ENCODE results near the gene MRPS11. TPM values are rescaled to one million over a fixed set of nuclear protein-coding genes. Genes with fewer than 3 reads are reported as not detected.

Gene MRPS11
- total and polyA plus RNA-seq, 9 of the 15 experiments (the other 6 are each of a cell fraction or from before 2014, with no cell fraction given): 28.3 to 83.2 (median 53.1) TPM

DNA sequence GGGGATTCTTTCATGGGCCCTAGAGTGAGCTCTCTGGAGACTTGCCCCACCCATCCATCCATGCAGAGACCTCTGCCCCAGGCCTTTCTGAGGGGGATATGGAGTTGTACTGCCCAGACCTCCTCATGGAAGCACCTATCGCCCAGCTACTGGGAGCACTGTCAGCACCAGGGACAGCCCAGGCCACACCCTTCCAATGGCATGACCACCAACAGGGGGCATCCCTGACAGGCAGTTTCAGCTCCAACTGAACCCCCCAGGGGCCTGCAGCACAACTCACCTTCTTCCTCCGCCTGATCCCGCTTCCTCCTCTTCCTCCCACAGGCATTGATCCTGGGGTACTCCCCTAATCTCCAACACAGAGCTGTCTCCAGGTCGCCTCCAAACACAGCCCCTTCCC is 21.8 kb downstream of the MRPS11 start (continued):
- TF ChIP-seq FIP1L1 (IDR thresholded peaks at IDR 0.05; ENCODE audit: low read depth, low read length, poor library complexity, severe bottlenecking) (no peak), TAL1 (IDR thresholded peaks at IDR 0.05) (no peak), ARHGAP35 (IDR thresholded peaks at IDR 0.05; ENCODE audit: partially characterized antibody) (no peak), CBFB (CRISPR knock-in tag; IDR thresholded peaks at IDR 0.05) (no peak), ZZZ3 (IDR thresholded peaks at IDR 0.05) (no peak), RBM14 (IDR thresholded peaks at IDR 0.05; ENCODE audit: borderline replicate concordance, insufficient read depth, low read depth, low read length) (no peak), MEIS2 (IDR thresholded peaks at IDR 0.05; ENCODE audit: partially characterized antibody) (no peak), BHLHE40 (IDR thresholded peaks at IDR 0.05; ENCODE audit: low read length) (no peak), ZNF431 (CRISPR knock-in tag; IDR thresholded peaks at IDR 0.05) (no peak), SMAD4 (CRISPR knock-in tag; conservative IDR thresholded peaks at IDR 0.05) (no peak), LARP7 (IDR thresholded peaks at IDR 0.05) (no peak), NFXL1 (CRISPR knock-in tag; IDR thresholded peaks at IDR 0.05) (no peak), HDAC3 (IDR thresholded peaks at IDR 0.05; ENCODE audit: borderline replicate concordance, partially characterized antibody) (no peak), SAFB (IDR thresholded peaks at IDR 0.05; ENCODE audit: borderline replicate concordance, low read depth, low read length) (no peak), SMC3 (conservative IDR thresholded peaks at IDR 0.05; ENCODE audit: insufficient read depth, low read depth, low read length) (0 out of 2 replicates have a peak, but pooled peaks have one; percentile 16), ZNF41 (CRISPR knock-in tag; conservative IDR thresholded peaks at IDR 0.05) (no peak), NR2C2 (CRISPR knock-in tag; IDR thresholded peaks at IDR 0.05) (no peak), NR2C2 (tag; IDR thresholded peaks at IDR 0.05) (no peak)
- TF ChIP-seq, protein P1, sequence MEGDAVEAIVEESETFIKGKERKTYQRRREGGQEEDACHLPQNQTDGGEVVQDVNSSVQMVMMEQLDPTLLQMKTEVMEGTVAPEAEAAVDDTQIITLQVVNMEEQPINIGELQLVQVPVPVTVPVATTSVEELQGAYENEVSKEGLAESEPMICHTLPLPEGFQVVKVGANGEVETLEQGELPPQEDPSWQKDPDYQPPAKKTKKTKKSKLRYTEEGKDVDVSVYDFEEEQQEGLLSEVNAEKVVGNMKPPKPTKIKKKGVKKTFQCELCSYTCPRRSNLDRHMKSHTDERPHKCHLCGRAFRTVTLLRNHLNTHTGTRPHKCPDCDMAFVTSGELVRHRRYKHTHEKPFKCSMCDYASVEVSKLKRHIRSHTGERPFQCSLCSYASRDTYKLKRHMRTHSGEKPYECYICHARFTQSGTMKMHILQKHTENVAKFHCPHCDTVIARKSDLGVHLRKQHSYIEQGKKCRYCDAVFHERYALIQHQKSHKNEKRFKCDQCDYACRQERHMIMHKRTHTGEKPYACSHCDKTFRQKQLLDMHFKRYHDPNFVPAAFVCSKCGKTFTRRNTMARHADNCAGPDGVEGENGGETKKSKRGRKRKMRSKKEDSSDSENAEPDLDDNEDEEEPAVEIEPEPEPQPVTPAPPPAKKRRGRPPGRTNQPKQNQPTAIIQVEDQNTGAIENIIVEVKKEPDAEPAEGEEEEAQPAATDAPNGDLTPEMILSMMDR (IDR thresholded peaks at IDR 0.05 in 2 of 3, conservative IDR thresholded peaks at IDR 0.05 in 1 of 3; ENCODE audit: insufficient read depth in 2 of 3, low read depth in 1 of 3, low read length in 3 of 3): peak; percentile 26 to 48 (median 30); a peak in 4 of 6 replicates
- TF ChIP-seq, protein P2, sequence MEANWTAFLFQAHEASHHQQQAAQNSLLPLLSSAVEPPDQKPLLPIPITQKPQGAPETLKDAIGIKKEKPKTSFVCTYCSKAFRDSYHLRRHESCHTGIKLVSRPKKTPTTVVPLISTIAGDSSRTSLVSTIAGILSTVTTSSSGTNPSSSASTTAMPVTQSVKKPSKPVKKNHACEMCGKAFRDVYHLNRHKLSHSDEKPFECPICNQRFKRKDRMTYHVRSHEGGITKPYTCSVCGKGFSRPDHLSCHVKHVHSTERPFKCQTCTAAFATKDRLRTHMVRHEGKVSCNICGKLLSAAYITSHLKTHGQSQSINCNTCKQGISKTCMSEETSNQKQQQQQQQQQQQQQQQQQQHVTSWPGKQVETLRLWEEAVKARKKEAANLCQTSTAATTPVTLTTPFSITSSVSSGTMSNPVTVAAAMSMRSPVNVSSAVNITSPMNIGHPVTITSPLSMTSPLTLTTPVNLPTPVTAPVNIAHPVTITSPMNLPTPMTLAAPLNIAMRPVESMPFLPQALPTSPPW (CRISPR knock-in tag; IDR thresholded peaks at IDR 0.05): no peak
- TF ChIP-seq, protein P3, sequence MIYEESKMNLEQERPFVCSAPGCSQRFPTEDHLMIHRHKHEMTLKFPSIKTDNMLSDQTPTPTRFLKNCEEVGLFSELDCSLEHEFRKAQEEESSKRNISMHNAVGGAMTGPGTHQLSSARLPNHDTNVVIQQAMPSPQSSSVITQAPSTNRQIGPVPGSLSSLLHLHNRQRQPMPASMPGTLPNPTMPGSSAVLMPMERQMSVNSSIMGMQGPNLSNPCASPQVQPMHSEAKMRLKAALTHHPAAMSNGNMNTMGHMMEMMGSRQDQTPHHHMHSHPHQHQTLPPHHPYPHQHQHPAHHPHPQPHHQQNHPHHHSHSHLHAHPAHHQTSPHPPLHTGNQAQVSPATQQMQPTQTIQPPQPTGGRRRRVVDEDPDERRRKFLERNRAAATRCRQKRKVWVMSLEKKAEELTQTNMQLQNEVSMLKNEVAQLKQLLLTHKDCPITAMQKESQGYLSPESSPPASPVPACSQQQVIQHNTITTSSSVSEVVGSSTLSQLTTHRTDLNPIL (CRISPR knock-in tag; IDR thresholded peaks at IDR 0.05): no peak

Data from K562 (cell line).